Measurements from ENCODE around the gene RAB5IF. TPM values are rescaled to one million over a fixed set of nuclear protein-coding genes. Genes with fewer than 3 reads are reported as not detected.
"Not testable (repeated sequence)": the region's sequence is repeated elsewhere in the genome, so short reads cannot be mapped to it uniquely, and the experiment has no call there.

Gene RAB5IF
- total RNA-seq (ENCODE audit: insufficient read depth, low replicate concordance): 21.4 TPM

GRCh38 chr20:36605399-36606157 lies at the start of gene RAB5IF:
Gene RAB5IF, plus strand, starts transcription at chr20:36605779. Its CDS starts 173 bp downstream, at chr20:36605952.
- DNase-seq (ENCODE audit: low spot score): peak; percentile 99

GRCh38 chr20:36562724-36563123 lies 42.9 kb upstream of the RAB5IF start:
- DNase-seq (ENCODE audit: low spot score): no peak

GRCh38 chr20:36563374-36563773 lies 42.2 kb upstream of the RAB5IF start:
- DNase-seq (ENCODE audit: low spot score): no peak

- DNase-seq (ENCODE audit: low spot score): not testable (repeated sequence)
Measured at GRCh38 chr20:36564078-36564725, 41.4 kb upstream of the RAB5IF start.

GRCh38 chr20:36564726-36565121 lies 40.9 kb upstream of the RAB5IF start:
- DNase-seq (ENCODE audit: low spot score): not testable (repeated sequence)

GRCh38 chr20:36565520-36565919 lies 40.1 kb upstream of the RAB5IF start:
- no peak for DNase-seq (ENCODE audit: low spot score)

- DNase-seq (ENCODE audit: low spot score): peak; percentile 86
Measured at GRCh38 chr20:36569847-36570429, 35.6 kb upstream of the RAB5IF start.

GRCh38 chr20:36571564-36572504 lies 33.7 kb upstream of the RAB5IF start:
- DNase-seq (ENCODE audit: low spot score): no peak

- peak; percentile 46 for DNase-seq (ENCODE audit: low spot score)
Measured at GRCh38 chr20:36572701-36573102, 32.9 kb upstream of the RAB5IF start.

GRCh38 chr20:36573103-36573797 lies 32.3 kb upstream of the RAB5IF start, which contains the start of gene TGIF2:
Gene TGIF2, plus strand, starts transcription at chr20:36573597. Its CDS starts 5,178 bp downstream, at chr20:36578775.
- DNase-seq (ENCODE audit: low spot score): peak; percentile 92

GRCh38 chr20:36573798-36574365 lies 31.7 kb upstream of the RAB5IF start:
- peak; percentile 34 for DNase-seq (ENCODE audit: low spot score)

GRCh38 chr20:36574366-36575135 lies 31.0 kb upstream of the RAB5IF start:
- peak; percentile 48 for DNase-seq (ENCODE audit: low spot score)

GRCh38 chr20:36576081-36576445 lies 29.5 kb upstream of the RAB5IF start:
- no peak for DNase-seq (ENCODE audit: low spot score)

- DNase-seq (ENCODE audit: low spot score): no peak
Measured at GRCh38 chr20:36578356-36579041, 27.1 kb upstream of the RAB5IF start.

GRCh38 chr20:36579996-36580545 lies 25.5 kb upstream of the RAB5IF start:
- no peak for DNase-seq (ENCODE audit: low spot score)

- no peak for DNase-seq (ENCODE audit: low spot score)
Measured at GRCh38 chr20:36582322-36582721, 23.3 kb upstream of the RAB5IF start.

- no peak for DNase-seq (ENCODE audit: low spot score)
Measured at GRCh38 chr20:36582821-36583220, 22.8 kb upstream of the RAB5IF start.

- no peak for DNase-seq (ENCODE audit: low spot score)
Measured at GRCh38 chr20:36584018-36584481, 21.5 kb upstream of the RAB5IF start.

Measured in umbilical cord (tissue), 2 donors.